ENCODE measurements around the gene KLHL8.
A peak's percentile ranks its signal among the peaks of the same experiment; 100 is the strongest.
"Not testable (repeated sequence)": the region's sequence is repeated elsewhere in the genome, so short reads cannot be mapped to it uniquely, and the experiment has no call there.

The KLHL8 gene

GRCh38 chr4:87152310-87153041, 67.9 kb downstream of the KLHL8 start:
- TF ChIP-seq TAF1 (IDR thresholded peaks at IDR 0.05; ENCODE audit: low read depth, low read length): no peak
- peak; percentile 29; the same call in 1 of the 2 replicates for TF ChIP-seq POLR2AphosphoS5 (IDR thresholded peaks at IDR 0.05; ENCODE audit: low read depth, low read length)
- FAIRE-seq: no peak
- no peak for DNase-seq (ENCODE audit: insufficient read length, low spot score)

- no peak for FAIRE-seq
- TF ChIP-seq SPI1 (IDR thresholded peaks at IDR 0.05; ENCODE audit: low read depth, low read length) (no peak), POU2F2 (IDR thresholded peaks at IDR 0.05; ENCODE audit: low read depth, low read length) (no peak), TAF1 (IDR thresholded peaks at IDR 0.05; ENCODE audit: low read depth, low read length) (no peak), POLR2AphosphoS5 (IDR thresholded peaks at IDR 0.05; ENCODE audit: low read depth, low read length) (no peak), PAX5 (IDR thresholded peaks at IDR 0.05; ENCODE audit: insufficient read depth, low read length, severe bottlenecking) (no peak)
Measured at GRCh38 chr4:87151730-87152129, 68.7 kb downstream of the KLHL8 start.

GRCh38 chr4:87150498-87151261, 69.7 kb downstream of the KLHL8 start:
- peak; percentile 93 for FAIRE-seq
- DNase-seq (ENCODE audit: insufficient read length, low spot score): no peak
- TF ChIP-seq POU2F2 (IDR thresholded peaks at IDR 0.05; ENCODE audit: low read depth, low read length) (no peak), POLR2A (IDR thresholded peaks at IDR 0.05; ENCODE audit: low read depth, low read length) (0 out of 2 replicates have a peak, but pooled peaks have one; percentile 8), POLR2AphosphoS5 (IDR thresholded peaks at IDR 0.05; ENCODE audit: low read depth, low read length) (no peak)

More at GRCh38 chr4:87151730-87152129, 68.7 kb downstream of the KLHL8 start:
- no peak for DNase-seq (ENCODE audit: insufficient read length, low spot score)

GRCh38 chr4:87147116-87147515, 73.3 kb downstream of the KLHL8 start:
- DNase-seq (ENCODE audit: insufficient read length, low spot score) (no peak), FAIRE-seq (peak; percentile 72)
- TF ChIP-seq POLR2A (IDR thresholded peaks at IDR 0.05; ENCODE audit: low read depth, low read length) (0 out of 2 replicates have a peak, but pooled peaks have one; percentile 22), PAX5 (IDR thresholded peaks at IDR 0.05; ENCODE audit: insufficient read depth, low read length, severe bottlenecking) (no peak)

DNA sequence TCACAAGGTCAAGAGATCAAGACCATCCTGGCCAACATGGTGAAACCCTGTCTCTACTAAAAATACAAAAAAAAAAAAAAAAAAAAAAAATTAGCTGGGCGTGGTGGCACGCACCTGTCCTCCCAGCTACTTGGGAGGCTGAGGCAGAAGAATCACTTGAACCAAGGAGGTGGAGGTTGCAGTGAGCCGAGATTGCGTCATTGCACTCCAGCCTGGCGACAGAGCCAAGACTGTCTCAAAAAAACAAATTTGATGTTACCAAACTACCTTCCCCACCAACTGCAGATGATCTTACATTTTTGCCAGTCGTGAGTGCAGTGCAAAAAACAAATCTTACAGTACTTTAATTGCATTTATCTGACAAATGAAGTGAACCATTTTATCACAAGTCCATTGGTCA, 74.5 kb downstream of the KLHL8 start:
- not testable (repeated sequence) for FAIRE-seq; DNase-seq (ENCODE audit: insufficient read length, low spot score)

DNA sequence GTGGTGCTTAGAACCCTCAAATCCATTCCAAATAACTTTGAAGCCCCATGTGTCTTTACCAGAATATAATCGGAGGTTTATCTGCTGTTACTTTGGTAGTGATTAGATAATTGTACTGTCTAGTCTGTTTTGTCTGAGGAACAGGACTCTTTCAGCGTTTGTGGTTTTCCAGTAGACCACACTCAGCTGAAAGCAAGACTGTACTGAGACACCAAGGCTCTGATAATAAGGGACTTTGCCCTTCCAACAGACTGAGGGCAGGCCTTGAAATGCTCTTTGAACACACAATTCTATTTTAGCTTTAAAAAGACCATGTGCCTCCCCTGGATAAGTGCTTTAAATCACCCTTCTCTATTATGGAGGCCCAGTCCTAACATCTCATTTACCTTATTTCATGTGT, 76.1 kb downstream of the KLHL8 start:
- FAIRE-seq (no peak), DNase-seq (ENCODE audit: insufficient read length, low spot score) (no peak)
- TF ChIP-seq TAF1 (IDR thresholded peaks at IDR 0.05; ENCODE audit: low read depth, low read length) (no peak), POLR2A (IDR thresholded peaks at IDR 0.05; ENCODE audit: low read depth, low read length) (no peak), POLR2AphosphoS5 (IDR thresholded peaks at IDR 0.05; ENCODE audit: low read depth, low read length) (no peak), PAX5 (IDR thresholded peaks at IDR 0.05; ENCODE audit: insufficient read depth, low read length, severe bottlenecking) (no peak)

DNA sequence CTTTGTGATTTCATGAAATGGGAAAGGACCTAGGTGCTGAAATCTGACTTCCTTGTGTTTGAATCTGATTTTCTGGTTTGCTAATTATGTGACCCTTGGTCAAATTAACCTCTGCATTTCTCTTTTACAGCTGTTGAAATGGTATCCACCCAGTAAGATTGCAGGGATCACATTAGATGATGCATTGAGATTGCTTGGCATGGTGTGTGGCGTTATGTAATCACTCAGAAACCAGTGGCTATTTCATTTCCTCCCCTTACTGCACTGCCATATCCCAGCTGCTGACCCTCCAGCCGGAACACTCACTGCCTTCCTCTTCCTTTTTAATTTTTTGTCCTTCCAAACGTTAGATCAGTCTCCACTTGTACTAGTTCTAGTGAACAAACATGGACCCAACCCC, 79.0 kb downstream of the KLHL8 start:
- peak; percentile 57 for FAIRE-seq
- no peak for DNase-seq (ENCODE audit: insufficient read length, low spot score)
- TF ChIP-seq SPI1 (IDR thresholded peaks at IDR 0.05; ENCODE audit: low read depth, low read length): no peak
- no peak for TF ChIP-seq POLR2AphosphoS5 (IDR thresholded peaks at IDR 0.05; ENCODE audit: low read depth, low read length)
- TF ChIP-seq TAF1 (IDR thresholded peaks at IDR 0.05; ENCODE audit: low read depth, low read length): no peak
- no peak for TF ChIP-seq PAX5 (IDR thresholded peaks at IDR 0.05; ENCODE audit: insufficient read depth, low read length, severe bottlenecking)
- TF ChIP-seq POLR2A (IDR thresholded peaks at IDR 0.05; ENCODE audit: low read depth, low read length): no peak
- no peak for TF ChIP-seq POU2F2 (IDR thresholded peaks at IDR 0.05; ENCODE audit: low read depth, low read length)

DNA sequence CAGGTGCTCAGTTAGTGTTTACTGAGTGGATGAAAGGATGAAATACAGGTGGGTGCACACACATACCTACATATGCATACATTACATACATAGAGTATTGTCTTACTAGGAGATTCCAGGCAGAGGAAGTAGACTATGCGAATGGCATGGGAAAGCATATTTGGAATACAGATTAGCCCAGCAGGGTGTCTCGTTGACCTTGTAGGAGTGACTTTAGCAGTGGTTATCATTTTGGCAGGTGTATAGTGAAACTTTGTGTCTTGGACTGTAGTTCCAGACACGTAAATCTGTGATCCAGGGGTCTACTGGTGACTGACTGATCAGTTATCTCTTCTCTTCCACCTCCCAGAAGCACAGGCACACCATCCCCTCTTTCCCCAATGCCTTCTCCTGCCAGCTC, 86.3 kb downstream of the KLHL8 start:
- peak; percentile 9 for FAIRE-seq

GRCh38 chr4:87133183-87133582, 87.2 kb downstream of the KLHL8 start:
- FAIRE-seq: no peak
- DNase-seq (ENCODE audit: insufficient read length, low spot score): no peak

More for the DNA sequence above, 86.3 kb downstream of the KLHL8 start:
- TF ChIP-seq POLR2AphosphoS5 (IDR thresholded peaks at IDR 0.05; ENCODE audit: low read depth, low read length) (0 out of 2 replicates have a peak, but pooled peaks have one; percentile 40), POU2F2 (IDR thresholded peaks at IDR 0.05; ENCODE audit: low read depth, low read length) (no peak)
- DNase-seq (ENCODE audit: insufficient read length, low spot score): no peak

DNA sequence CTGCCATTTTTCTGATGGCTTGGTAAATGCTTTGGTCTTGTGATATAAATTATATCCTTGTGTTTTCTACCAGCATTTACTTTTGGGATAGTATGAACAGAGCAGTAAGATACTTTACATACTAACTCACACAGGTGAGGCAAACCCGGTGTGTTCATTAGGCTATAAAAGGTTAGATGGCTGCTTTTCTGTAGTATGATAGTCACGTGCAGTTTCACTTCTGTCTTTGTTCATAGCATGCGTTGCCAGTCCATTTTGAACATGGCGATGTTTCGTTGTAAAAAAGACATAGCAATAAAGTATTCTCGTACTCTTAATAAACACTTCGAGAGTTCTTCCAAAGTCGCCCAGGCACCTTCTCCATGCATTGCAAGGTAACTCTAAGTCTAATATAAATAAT, 88.4 kb downstream of the KLHL8 start:
- no peak for DNase-seq (ENCODE audit: insufficient read length, low spot score)
- peak; percentile 53 for TF ChIP-seq SPI1 (IDR thresholded peaks at IDR 0.05; ENCODE audit: low read depth, low read length)
- TF ChIP-seq POU2F2 (IDR thresholded peaks at IDR 0.05; ENCODE audit: low read depth, low read length): no peak
- FAIRE-seq: peak; percentile 80

More at GRCh38 chr4:87133183-87133582, 87.2 kb downstream of the KLHL8 start:
- TF ChIP-seq POLR2AphosphoS5 (IDR thresholded peaks at IDR 0.05; ENCODE audit: low read depth, low read length): no peak
- no peak for TF ChIP-seq PAX5 (IDR thresholded peaks at IDR 0.05; ENCODE audit: insufficient read depth, low read length, severe bottlenecking)
- no peak for TF ChIP-seq POU2F2 (IDR thresholded peaks at IDR 0.05; ENCODE audit: low read depth, low read length)
- no peak for TF ChIP-seq POLR2A (IDR thresholded peaks at IDR 0.05; ENCODE audit: low read depth, low read length)
- no peak for TF ChIP-seq TAF1 (IDR thresholded peaks at IDR 0.05; ENCODE audit: low read depth, low read length)
- TF ChIP-seq SPI1 (IDR thresholded peaks at IDR 0.05; ENCODE audit: low read depth, low read length): no peak

All from GM12891 (cell line).